ENCODE data around the gene CLASRP. TPM values are rescaled to one million over a fixed set of nuclear protein-coding genes. Genes with fewer than 3 reads are reported as not detected.

The CLASRP gene
- total RNA-seq, 1 donor from 2014 or later: 50.5 TPM

DNA sequence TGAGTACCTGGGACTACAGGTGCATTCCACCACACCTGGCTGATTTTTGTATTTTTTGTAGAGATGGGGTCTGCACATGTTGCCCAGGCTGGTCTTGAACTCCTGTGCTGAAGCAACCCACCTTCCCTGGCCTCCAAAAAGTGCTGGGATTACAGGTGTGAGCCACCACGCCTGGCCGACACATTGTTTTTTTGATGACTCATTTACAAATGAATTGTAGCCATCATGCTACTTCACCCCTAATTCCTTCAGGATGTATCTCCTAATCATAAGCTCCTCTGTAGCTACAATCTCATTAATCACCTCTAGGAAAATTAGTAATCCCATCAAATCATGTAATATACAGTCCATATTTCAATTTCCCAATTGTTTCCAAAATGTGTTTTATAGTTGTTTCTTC is 19.7 kb upstream of the CLASRP start:
- ATAC-seq (no peak), DNase-seq (ENCODE audit: low spot score) (no peak)

DNA sequence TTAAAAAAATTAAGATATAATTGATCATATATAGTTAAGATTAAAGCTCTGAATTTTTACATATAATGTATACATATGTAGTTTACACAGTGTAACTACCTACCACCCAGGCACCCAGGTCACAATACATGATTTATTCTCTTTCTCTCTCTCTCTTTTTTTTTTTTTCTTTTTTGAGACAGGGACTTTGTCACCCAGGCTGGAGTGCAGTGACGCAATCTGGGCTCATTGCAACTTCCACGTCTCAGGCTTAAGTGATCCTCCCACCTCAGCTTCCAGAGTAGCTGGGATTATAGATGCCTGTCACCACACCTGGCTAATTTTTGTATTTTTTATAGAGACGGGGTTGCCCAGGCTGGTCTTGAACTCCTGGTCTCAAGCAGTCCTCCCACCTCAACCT is 18.8 kb upstream of the CLASRP start:
- ATAC-seq (peak; percentile 73), DNase-seq (ENCODE audit: low spot score) (peak; percentile 74)

DNA sequence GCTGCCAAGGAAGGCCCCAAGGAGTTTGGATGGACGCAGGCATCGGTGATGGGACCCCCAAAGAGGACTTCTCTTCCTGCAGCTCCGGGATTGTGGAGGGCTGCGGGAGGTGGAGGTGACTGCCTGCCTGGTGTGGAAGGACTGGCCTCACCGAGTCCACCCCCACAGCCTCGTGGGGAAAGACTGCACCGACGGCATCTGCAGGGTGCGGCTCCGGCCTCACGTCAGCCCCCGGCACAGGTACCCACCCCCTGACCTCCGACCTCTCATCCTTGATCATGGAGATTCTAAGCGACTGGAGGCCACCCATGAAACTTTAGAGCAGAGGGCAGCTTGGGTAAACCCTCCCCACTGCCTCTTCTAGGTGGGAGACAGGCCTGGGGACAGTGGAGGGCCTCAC is 16.9 kb upstream of the CLASRP start:
- DNase-seq (ENCODE audit: low spot score) (no peak), ATAC-seq (no peak)

DNA sequence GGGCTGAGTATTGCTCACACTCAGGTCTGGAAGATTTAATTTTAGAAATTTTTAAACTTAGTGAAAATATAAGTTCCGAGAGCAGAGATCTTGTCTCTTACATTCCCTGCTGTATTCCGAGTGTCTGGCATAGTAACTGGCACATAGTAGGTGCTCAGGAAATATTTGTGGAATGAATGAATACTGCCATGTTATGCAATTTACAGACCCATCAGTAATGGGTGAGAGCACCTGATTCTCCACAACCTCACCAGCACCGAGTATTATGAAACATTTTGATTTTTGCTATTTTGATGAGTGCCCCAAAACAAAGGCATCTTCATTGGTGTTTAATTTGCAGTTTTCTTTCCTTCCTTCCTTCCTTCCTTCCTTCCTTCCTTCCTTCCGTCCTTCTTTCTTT is 15.8 kb upstream of the CLASRP start:
- no peak for ATAC-seq
- no peak for DNase-seq (ENCODE audit: low spot score)

DNA sequence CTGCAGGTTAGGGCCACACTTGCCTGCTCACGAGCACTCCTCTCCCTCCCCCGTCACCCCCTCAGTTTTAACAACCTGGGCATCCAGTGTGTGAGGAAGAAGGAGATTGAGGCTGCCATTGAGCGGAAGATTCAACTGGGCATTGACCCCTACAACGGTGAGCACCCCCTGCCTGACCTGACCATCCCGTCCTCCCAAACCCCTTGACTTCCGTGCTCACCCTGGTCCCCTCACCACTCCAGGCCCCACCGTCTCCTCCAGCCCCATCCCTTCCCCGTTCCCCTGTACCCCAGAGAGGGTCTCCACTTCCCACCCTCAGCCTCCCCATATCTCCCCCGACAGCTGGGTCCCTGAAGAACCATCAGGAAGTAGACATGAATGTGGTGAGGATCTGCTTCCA is 13.6 kb upstream of the CLASRP start:
- DNase-seq (ENCODE audit: low spot score): no peak
- no peak for ATAC-seq

DNA sequence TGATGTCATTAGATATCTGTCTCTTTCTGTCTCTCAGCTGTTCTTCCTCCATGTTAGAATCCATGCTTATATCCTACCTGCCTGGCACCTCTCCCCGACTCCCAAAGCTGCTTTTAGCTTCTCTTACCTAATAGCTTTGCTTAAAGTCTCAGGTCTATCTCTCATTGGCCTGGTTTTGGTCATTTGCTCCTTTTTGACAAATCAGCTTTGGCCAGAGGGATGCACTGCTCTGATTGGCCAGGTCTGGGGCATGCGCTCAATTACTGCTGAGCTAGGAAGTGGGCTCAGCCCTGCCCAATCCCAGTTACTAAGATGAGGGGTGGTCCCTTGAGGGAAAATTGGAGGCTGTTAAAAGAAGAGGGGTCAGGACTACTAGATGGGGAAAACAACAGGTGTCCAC is 11.5 kb upstream of the CLASRP start:
- DNase-seq (ENCODE audit: low spot score): no peak
- no peak for ATAC-seq

DNA sequence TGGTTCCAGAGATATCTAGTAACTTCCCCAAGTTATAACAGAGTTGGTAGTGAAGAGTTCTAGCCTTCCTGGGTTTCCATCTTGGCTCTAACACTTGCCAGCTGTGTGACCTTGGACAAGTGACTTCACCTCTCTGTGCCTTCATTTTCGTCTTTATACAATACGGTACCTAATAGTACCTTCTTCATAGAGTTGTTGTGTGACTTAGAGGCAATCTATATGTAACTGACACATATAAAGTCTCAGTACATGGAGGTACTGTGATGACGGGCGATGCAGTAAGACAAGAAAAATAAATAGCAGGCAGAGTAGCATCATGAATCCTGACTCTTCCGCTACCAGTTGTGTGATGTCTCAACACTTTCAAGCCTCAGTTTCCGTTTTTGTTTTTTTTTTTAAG is 8.0 kb upstream of the CLASRP start:
- no peak for ATAC-seq
- DNase-seq (ENCODE audit: low spot score): no peak

DNA sequence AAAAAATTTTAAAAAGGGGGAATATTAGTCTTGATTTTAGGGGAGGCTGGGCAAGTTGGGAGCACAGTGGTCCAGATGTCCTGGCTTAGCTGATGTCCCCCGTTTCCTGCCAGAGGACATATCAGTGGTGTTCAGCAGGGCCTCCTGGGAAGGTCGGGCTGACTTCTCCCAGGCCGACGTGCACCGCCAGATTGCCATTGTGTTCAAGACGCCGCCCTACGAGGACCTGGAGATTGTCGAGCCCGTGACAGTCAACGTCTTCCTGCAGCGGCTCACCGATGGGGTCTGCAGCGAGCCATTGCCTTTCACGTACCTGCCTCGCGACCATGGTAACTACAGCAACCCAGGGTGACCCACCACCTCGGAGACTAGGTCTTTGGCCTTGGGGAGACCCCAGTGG is 6.4 kb upstream of the CLASRP start:
- DNase-seq (ENCODE audit: low spot score): no peak
- ATAC-seq: no peak

DNA sequence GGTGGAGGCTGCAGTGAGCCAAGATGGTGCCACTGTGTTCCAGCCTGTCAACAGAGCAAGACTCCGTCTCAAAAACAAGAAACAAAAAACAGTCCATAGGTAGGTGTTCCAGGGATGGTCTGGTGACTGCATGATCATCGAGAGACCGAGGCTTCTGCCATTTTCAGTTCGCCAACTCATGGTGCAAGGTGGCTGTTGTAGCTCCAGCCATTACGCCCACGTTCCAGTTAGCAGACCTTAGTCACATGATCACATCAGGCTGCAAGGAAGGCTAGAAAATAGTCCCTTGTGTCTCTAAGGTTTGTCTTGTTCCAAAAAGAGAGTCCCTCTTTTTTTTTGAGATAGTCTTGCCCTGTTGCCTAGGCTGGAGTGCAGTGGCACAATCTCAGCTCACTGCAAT is 3.1 kb upstream of the CLASRP start:
- ATAC-seq: no peak
- DNase-seq (ENCODE audit: low spot score): no peak

DNA sequence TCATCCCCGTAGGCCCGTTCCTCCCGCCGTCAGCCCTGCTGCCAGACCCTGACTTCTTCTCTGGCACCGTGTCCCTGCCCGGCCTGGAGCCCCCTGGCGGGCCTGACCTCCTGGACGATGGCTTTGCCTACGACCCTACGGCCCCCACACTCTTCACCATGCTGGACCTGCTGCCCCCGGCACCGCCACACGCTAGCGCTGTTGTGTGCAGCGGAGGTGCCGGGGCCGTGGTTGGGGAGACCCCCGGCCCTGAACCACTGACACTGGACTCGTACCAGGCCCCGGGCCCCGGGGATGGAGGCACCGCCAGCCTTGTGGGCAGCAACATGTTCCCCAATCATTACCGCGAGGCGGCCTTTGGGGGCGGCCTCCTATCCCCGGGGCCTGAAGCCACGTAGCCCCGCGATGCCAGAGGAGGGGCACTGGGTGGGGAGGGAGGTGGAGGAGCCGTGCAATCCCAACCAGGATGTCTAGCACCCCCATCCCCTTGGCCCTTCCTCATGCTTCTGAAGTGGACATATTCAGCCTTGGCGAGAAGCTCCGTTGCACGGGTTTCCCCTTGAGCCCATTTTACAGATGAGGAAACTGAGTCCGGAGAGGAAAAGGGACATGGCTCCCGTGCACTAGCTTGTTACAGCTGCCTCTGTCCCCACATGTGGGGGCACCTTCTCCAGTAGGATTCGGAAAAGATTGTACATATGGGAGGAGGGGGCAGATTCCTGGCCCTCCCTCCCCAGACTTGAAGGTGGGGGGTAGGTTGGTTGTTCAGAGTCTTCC is 1.3 kb upstream of the CLASRP start:
- ATAC-seq (no peak), DNase-seq (ENCODE audit: low spot score) (no peak)

DNA sequence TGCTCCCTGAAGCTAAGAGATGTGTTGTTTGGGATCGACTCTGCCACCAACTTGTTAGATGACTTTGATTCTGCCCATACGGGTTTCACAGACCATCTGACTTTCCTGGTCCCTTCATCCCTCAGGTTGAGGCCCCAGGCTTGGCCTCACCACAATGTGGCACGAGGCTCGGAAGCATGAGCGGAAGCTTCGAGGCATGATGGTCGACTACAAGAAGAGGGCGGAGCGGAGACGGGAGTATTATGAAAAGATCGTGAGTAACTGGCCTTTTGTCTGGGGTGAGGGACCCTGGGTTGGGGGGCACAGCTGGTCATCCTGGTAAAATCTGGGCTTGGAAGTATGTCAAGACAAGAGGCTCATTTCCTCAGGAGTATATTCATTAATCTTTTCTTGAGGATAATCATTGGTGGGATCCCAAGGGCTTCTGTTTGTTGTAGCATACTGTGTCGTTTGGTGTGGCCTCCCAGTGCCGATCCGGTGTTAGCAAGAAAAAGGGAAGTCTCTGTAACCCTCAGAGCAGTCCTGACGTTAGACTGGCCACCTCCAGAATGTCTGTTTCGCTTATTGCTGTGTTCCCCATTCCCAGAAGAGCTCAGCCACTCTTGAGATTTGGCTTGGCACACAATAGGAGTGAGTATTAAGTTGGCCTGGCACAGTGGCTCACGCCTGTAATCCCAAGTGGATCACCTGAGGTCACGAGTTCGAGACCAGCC is 1.4 kb downstream of the CLASRP start:
- DNase-seq (ENCODE audit: low spot score): no peak
- ATAC-seq: no peak

DNA sequence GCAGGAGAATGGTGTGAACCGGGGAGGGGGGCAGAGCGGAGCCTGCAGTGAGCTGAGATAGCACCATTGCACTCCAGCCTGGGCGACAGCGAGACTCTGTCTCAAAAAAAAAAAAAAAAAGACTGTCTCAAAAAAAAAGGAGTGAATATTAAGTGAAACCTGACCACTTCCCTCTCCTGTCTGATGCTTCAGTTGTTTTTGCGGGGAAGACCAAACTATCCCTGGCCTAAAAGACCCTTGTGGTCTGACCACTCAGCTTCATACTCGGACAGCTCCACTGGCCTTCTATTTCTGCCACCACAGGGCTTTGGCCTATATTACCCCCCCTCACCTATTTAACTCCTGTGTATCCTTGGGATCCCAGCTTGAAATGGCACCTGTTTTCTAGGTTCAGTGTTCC is 2.3 kb downstream of the CLASRP start:
- DNase-seq (ENCODE audit: low spot score) (no peak), ATAC-seq (no peak)

DNA sequence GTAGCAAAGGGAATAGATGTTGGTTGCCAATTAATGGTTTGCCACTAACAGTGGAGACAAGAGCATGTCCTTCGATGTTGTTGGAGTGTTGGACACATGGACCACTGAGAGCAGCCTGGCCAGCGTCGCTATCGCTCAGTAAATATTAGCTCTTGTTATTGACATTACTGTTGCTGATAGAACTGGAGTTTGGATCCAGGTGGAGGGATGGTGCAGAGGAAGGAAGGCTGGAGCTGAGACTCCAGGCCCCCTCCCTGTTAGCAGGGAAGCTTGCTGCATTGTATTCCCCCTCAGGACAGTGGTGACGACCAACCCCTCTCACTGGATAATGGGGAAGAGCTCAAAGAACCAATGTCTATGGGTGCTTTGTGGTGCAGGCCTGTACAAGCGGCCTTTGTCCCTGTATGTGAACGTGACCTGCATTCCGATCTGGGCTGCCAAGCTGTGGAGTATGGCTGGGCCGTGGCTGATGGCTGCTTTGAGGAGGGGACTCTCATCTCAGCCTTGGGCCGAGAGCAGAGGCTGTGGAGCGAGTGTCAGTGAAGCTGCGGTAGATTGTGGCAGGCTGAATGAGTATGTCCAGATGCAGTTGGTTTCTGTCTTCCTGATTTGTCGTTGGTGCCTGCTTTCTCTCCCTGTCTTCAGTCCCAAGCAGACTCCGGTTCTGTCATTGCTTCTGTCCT is 7.0 kb downstream of the CLASRP start:
- DNase-seq (ENCODE audit: low spot score) (peak; percentile 85), ATAC-seq (peak; percentile 79)

DNA sequence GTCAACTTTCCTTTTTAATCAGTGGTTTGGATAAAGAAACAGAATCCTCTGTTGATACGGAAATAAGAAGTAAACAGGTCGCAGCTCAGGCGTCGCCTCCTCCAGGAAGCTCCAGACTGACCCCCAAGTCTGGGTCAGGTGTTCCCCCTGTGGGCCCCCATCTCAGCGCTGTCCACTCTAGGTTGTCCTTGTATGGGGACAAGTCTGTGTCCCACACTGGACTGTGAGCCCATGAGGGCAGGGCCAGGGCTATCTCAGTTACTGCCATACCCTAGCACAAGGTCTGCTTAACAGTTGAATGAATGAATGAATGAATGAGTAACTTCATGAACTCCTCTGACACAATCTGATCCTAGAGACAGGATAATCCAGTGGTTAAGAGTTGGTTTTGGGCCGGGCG is 7.5 kb downstream of the CLASRP start:
- ATAC-seq: no peak
- no peak for DNase-seq (ENCODE audit: low spot score)

DNA sequence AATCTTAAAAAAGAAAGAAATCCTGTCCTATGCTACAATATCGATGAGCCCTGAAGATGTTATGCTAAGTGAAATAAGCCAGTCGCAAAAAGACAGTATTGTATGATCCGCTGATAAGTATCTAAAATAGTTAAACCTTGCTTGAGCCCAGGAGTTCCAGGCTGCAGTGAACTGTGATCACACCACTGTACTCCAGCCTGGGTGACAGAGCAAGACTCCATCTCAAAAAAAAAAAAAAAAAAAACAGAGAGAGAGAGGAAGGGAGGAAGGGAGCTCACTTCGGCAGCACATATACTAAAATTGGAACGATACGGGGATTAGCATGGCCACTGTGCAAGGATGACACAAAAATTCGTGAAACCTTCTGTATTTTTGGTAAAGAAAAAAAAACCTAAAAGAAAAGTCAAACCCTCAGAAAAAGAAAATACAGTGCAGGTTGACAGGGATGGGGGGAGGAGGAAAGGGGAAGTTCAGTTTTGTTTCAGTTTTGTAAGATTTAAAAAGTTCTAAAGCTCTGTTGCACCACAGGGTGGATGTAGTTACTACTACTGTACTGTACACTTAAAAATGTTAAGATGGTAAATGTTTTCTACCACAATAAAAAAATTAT is 8.4 kb downstream of the CLASRP start:
- no peak for ATAC-seq
- DNase-seq (ENCODE audit: low spot score): no peak

DNA sequence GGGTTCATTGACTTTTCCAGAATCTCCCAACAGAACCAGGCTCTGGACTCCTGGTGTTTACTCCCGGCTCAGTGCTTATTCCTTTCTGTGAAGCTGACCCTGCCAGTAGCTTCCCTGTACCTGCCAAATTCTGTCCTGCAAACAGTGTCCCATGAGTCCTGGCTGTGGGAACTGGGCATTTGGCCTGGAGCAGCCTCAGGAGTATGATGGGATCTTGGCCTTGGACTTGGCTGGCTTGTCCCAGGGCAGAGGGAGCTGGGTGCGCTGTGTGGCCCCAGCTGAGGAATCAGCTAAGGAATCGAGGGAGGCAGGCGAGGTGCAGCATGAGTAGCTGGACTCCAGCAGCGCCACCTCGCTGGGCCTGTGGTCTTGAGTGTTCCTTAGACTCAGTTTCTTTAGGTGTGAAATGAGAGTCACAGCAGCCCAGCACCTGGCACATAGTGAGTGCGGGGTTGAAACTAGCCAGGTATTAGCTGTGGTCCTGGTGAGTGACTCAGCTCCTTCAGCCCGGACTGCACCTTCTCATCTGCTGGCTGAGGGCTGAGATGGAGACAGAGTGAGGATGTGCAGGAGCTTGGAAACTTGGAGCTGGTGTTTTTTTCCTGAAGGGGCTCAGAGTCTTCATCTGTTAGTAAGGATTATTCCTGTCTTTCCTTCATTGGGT is 10.4 kb downstream of the CLASRP start:
- DNase-seq (ENCODE audit: low spot score) (peak; percentile 91), ATAC-seq (peak; percentile 77)

DNA sequence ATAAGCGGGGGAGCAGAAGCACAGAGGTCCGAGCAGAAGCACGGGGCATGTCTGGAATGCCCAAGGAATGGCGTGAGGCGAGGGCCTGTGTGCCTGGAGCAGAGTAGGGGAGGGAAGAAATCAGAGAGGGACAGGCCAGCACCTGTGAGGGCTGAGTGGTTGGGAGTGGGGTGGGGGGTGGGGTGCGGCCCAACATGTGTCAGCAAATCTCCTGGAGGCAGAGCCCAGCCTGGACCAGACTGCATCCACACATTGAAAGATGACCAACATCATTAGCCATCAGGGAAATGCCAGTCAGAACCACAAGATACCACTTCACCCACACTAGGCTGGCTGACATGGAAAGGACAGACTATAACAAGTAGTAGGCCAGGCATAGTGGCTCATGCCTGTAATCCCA is 11.2 kb downstream of the CLASRP start:
- DNase-seq (ENCODE audit: low spot score) (no peak), ATAC-seq (no peak)

DNA sequence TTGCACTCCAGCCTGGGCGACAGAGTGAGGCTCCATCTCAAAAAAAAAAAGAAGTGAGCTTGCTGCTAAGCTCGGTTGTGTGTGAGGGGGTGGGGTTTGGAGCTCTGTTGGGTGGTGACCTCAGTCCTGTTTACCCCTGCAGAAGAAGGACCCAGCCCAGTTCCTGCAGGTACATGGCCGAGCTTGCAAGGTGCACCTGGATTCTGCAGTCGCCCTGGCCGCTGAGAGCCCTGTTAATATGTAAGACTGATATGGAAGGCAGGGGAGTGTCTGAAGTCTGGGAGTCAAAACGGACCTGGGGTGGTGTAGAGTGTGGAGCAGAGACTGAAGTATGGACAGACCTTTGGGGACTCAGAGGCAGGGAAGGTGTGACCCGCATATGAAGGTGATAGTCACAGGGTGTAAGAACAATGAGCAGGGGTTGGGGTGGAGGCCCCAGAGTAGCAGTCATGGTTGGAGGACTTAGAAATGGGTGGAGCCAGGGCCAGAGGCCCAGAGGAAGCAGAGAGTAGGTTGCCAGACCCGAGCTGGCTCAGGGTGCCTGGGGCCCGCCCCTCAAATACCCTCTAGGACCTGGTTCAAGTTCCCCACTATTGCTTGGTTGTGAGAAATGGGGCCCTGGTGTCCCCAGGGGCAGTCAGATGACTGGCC is 13.2 kb downstream of the CLASRP start:
- DNase-seq (ENCODE audit: low spot score) (no peak), ATAC-seq (no peak)

DNA sequence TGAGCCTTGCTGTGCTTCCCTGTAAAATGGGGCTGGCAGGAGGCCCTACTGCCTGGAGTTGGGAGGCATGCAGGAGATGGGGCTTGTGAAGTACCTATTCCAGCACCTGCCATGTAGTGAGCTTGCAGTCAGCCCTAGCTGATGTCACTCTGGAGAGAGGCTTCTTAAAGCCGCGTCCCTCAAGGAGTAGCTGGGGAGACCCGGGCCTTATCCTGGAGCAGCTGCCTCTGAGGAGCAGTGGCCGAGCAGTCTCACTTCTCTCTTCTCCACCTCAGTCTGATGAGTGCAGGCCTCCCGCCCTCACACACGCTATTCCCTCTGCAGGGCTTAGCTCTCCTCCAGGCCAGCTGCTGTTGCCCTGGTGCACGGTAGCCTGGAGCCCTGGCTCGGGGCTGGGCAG is 18.0 kb downstream of the CLASRP start:
- DNase-seq (ENCODE audit: low spot score) (no peak), ATAC-seq (no peak)

DNA sequence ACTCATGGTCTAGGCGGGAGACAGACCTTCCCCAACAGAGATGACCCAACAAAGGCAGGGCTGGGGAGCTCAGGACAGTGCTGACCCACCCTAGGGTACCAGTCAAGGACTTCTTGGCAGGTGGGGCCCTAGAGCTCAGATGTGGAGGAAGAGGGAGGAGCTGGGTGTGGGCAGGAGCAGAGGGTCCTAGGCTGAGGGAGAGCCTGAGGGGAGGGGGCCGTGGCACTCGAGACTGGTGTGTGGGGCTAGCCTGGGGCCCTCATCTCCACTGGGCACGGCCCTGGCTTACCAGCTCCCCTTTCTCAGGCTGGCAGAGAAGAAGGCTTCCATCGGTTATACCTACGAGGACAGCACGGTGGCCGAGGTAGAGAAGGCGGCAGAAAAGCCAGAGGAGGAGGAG is 18.6 kb downstream of the CLASRP start:
- ATAC-seq (no peak), DNase-seq (ENCODE audit: low spot score) (no peak)

All from left lobe of liver (tissue), 2 donors.